ENCODE data around the gene LDLRAD4.
"Not testable (repeated sequence)": the region's sequence is repeated elsewhere in the genome, so short reads cannot be mapped to it uniquely, and the experiment has no call there.

Gene LDLRAD4

GRCh38 chr18:13684546-13684945 lies 466.0 kb downstream of the LDLRAD4 start:
- H3K4me3 ChIP-seq (ENCODE audit: low read depth, low read length), result no peak overlapping the region
- no peak for TF ChIP-seq CTCF (IDR thresholded peaks at IDR 0.05; ENCODE audit: low read depth, low read length)

DNA sequence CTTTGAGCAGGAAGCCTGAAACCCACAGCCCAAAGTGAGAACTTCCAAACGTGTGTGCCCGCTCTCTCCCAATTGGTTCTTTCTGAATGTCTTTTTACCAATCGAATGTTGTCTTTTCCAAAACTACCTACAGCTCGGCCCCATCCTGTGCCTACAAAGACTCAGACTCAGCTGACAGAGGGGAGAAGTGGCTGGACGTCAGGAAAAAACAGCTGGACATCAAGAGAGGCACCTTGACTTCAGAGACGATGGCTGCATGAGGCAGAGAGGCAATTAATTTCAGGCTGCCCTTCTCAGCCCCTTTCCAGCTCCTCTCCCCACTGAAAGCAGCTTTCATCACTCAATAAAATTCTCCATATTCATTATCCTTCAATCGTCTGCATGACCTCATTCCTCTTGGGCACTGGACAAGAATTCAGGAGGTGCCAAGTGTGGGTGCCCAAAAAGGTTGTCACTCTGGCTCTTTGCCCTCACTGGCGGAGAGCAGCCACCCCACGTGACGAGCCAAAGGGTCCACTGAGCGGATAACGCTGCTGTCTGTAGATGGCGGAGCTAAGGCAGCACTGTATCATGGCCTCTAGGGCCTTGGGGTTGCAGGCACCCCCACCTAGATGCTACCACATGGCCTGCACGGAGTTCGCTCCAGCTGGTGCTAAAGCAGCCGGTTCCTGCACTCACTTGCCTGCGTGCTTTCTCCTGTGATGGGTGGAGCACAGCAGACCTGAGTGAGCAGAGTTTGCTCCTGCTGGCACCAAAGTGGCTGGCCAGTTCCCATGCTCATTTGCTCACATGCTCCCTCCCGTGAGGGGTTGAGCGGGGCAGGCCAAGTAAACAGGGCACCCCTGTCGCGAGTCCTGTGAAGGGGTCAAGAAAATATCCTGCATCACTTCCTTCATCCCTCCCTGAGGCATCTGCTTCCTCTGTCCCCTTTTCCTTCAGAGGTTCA lies 469.9 kb downstream of the LDLRAD4 start:
- H3K4me3 ChIP-seq (ENCODE audit: low read depth, low read length), result no peak overlapping the region
- TF ChIP-seq CTCF (IDR thresholded peaks at IDR 0.05; ENCODE audit: low read depth, low read length), result no peak

DNA sequence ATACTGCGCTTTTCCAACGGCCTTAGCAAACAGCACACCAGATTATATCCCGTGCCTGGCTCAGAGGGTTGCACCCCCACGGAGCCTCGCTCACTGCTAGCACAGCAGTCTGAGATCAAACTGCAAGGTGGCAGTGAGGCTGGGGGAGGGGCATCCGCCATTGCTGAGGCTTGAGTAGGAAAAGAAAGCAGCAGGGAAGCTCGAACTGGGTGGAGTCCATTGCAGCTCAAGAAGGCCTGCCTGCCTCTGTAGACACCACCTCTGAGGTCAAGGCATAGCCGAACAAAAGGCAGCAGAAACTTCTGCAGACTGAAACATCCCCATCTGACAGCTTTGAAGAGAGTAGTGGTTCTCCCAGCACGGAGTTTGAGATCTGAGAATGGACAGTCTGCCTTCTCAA lies 471.5 kb downstream of the LDLRAD4 start:
- H3K4me3 ChIP-seq (ENCODE audit: low read depth, low read length), result not testable (repeated sequence)

DNA sequence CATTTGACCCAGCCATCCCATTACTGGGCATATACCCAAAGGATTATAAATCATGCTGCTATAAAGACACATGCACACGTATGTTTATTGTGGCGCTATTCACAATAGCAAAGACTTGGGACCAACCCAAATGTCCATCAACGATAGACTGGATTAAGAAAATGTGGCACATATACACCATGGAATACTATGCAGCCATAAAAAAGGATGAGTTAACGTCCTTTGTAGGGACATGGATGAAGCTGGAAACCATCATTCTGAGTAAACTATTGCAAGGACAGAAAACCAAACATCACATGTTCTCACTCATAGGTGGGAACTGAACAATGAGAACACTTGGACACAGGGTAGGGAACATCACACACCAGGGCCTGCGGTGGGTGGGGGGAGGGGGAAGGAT lies 476.8 kb downstream of the LDLRAD4 start:
- H3K4me3 ChIP-seq (ENCODE audit: low read depth, low read length), result not testable (repeated sequence)

- TF ChIP-seq CTCF (IDR thresholded peaks at IDR 0.05; ENCODE audit: low read depth, low read length), result no peak
These were observed 478.4 kb downstream of the LDLRAD4 start for GRCh38 chr18:13696961-13697360.

DNA sequence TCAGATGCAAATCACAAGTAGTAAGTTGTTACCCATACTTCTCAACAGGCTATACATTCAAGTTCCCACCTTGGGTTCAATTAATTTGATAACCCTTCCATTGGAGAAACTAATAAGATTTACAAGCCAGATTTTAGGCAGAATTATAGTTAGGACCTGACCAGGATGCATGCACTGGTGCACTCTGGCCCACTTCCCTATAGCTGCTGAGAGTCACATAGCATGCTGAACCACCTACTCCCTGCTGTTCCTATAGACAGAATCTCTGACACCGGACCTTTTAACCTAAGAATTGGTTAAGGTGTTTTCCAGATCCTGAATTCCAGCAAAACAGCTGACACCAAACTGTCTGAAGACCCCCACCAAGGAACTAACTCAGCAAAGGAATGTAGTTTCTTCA lies 481.6 kb downstream of the LDLRAD4 start:
- H3K4me3 ChIP-seq (ENCODE audit: low read depth, low read length), result no peak overlapping the region
- TF ChIP-seq CTCF (IDR thresholded peaks at IDR 0.05; ENCODE audit: low read depth, low read length), result no peak

More at GRCh38 chr18:13696961-13697360, 478.4 kb downstream of the LDLRAD4 start:
- no peak overlapping the region for H3K4me3 ChIP-seq (ENCODE audit: low read depth, low read length)
